Tibial nerve (tissue), 4 donors: ENCODE results near the gene MDM4.
"Not testable (repeated sequence)": the region's sequence is repeated elsewhere in the genome, so short reads cannot be mapped to it uniquely, and the experiment has no call there.

ENCODE experiments used
- CTCF ChIP-seq, 5 experiments: fragments of 200-600 bp in 3 of 5; fragments of 450-650 bp in 2 of 5; sonication (generic) in 3 of 5; IDR thresholded peaks; one replicate each; pipeline ENCODE4 v1.5.1; 2016 to 2019; ENCODE audit warnings: antibody characterized with exemption in 5 of 5, mild to moderate bottlenecking in 3 of 5, moderate library complexity in 2 of 5
- EP300 ChIP-seq, 2 donors: sonication (generic); formaldehyde crosslinking; IDR thresholded peaks; one replicate each; pipeline ENCODE4 v1.6.1; 2017; ENCODE audit warnings: antibody characterized with exemption in 2 of 2, mild to moderate bottlenecking in 1 of 2
- POLR2A ChIP-seq, 2 donors: fragments of 450-650 bp; IDR thresholded peaks; one replicate each; pipeline ENCODE4 v1.6.1; 2017; ENCODE audit warnings: antibody characterized with exemption in 2 of 2, mild to moderate bottlenecking in 2 of 2, moderate library complexity in 2 of 2

GRCh38 chr1:204570021-204570420 is 53.8 kb downstream of the MDM4 start:
- not testable (repeated sequence) for TF ChIP-seq POLR2A, CTCF, EP300 (IDR thresholded peaks at IDR 0.05)
